ENCODE measurements around the gene BCAN. TPM values are rescaled to one million over a fixed set of nuclear protein-coding genes. Genes with fewer than 3 reads are reported as not detected.

Gene BCAN
- total RNA-seq, 2 donors from 2014 or later: 0.10 TPM; not detected in 1

DNA sequence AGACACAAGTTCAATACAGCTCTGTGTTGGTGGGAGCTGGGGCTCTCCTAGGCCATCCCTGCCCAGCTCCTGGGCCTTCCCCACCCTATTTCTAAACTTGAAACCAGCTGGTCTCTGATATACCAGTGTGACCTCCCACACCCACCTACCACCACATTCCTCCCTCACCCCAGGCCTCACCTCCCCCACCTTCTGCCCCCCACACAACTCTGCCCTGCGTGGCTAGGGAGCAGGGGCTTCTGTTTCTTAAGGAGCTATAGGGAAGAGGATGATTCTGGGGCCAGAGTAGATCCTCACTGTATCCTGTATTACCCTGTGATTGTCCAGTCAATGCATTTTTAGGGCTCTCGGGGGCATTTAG is 18.8 kb downstream of the BCAN start:
- Mint-ChIP-seq H3K4me3 (peak overlapping the region; percentile 83 to 90), H3K36me3 (ENCODE audit: insufficient read depth in 2 of 2) (no peaks in the 10 kb centered on the region), H3K4me1 (ENCODE audit: low read depth) (peaks cover 66% of the 10 kb centered on the region), H3K27me3 (ENCODE audit: low read depth) (peaks cover 30% of the 10 kb centered on the region), H3K27ac (peak overlapping the region; percentile 80), H3K9me3 (no peaks in the 10 kb centered on the region)
- no peak for DNase-seq
- peak; percentile 22 to 26 for ATAC-seq (replicated peaks in 1 of 2)

DNA sequence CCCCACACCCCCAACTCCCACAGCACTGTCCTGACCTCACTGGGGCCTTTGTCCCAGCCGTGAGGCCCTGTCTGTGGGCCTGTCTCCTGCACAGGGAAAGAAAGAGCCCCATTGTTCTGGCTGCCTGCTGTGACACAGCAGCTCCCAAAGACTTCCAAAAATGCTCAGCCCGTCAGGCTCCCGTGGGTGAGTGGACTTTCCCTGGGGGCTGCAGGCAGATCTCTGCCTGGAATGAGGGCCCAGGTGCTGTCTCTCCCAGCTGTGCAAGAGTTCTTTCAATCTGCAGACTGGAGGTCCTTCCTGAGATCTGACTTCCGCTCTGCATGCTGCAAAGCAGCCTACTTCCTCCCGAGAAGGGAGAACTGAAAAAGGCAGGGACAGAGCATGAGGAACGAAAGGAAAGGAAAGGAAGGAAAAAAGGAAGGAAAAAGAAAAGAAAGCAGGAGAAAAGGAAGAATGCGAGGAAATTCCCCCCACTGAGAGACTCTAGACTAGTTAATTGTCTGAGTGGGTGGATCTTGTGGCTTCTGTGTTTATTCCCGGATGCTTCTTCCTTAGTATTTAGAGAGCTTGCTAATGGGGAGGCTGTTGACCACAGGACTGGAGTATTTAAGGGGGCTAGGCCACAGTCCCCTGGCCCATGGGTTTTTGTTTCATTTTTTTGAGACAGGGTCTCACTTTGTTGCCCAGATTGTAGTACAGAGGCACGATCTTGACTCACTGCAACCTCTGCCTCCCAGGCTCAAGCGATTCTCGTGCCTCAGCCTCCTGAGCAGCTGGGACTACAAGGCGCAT is 20.3 kb downstream of the BCAN start:
- H3K4me3 Mint-ChIP-seq: no peak overlapping the region
- H3K27ac Mint-ChIP-seq: no peak overlapping the region

DNA sequence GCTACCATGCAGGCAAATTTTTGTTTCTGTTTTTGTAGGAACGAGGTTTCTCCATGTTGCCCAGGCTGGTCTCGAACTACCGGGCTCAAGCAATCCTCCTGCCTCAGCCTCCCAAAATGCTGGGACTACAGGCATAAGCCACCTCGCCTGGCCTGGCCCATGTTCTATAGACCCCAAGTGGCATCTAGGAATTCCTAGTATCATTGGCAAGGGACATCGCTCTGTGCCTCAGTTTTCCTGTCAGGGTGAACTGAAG is 20.8 kb downstream of the BCAN start:
- no peak for ATAC-seq (replicated peaks in 1 of 2)
- Mint-ChIP-seq H3K9me3 (no peaks in the 10 kb centered on the region), H3K36me3 (ENCODE audit: insufficient read depth in 2 of 2) (no peaks in the 10 kb centered on the region), H3K4me3 (no peak overlapping the region), H3K27ac (no peak overlapping the region), H3K27me3 (ENCODE audit: low read depth) (peaks cover 10% of the 10 kb centered on the region), H3K4me1 (ENCODE audit: low read depth) (peaks cover 54% of the 10 kb centered on the region)
- no peak for DNase-seq

More for the DNA sequence above, 20.3 kb downstream of the BCAN start:
- DNase-seq (no peak), ATAC-seq (replicated peaks in 1 of 2) (no peak)
- Mint-ChIP-seq H3K27me3 (ENCODE audit: low read depth) (peaks cover 15% of the 10 kb centered on the region), H3K4me1 (ENCODE audit: low read depth) (peaks cover 59% of the 10 kb centered on the region), H3K9me3 (no peaks in the 10 kb centered on the region), H3K36me3 (ENCODE audit: insufficient read depth in 2 of 2) (no peaks in the 10 kb centered on the region)

DNA sequence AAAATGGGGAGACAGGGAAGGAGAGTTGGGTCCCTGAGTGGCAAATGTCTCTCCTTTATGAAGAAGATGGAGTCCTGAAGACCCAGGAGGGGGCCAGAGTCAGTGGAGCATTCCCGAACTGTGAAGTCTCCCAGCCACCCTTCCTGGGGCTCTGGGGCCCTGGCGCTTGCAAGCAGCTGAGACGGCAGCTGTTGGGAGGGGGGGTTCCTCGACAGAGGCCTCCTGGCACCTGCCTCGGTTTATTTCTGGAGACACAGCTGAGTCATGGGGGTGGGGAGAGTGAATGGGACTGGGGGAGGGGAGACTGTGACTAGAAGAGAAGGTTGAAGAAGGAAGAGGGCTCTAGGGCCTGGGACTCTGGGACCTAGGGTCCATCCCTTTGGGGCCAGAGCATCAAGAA is 21.3 kb downstream of the BCAN start:
- Mint-ChIP-seq H3K27ac (no peak overlapping the region), H3K4me1 (ENCODE audit: low read depth) (peaks cover 51% of the 10 kb centered on the region), H3K9me3 (no peaks in the 10 kb centered on the region)

DNA sequence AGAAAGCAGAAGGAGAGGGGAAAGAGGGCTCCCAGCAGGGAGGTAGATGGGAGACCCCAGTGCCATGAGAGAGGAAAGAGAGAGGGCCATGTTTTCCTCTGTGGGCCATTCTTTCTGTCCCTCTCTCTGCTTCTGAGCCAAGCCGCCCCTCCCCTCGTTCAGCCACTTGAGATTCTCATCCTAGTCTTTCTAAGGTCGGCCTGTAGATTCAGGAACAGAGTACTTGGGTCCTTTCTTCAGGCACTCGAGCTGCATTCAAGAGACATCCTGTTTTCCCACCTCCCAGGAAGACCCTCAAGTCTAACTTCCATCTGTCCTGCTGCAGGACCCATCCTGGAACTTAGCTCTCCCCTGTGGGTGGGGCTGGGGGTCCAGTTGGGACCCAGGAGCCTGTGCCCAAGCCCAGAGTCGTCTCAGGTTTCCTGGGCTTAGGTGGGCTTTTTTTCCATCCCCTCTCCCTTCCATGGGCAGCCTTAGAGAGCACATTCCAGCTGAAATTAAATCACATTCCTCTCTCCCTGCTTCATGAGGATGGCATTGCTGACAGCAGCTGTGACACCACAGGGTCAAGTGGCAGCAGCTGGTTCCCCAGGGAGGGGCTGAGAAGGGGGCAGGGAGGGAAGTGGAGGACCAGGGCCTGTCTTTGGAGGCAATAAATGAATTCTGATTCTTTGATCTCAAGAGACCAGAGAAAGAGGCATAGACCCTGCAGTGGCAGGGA is 22.3 kb downstream of the BCAN start:
- H3K27me3 Mint-ChIP-seq (ENCODE audit: low read depth): no peaks in the 10 kb centered on the region

More for the DNA sequence above, 21.3 kb downstream of the BCAN start:
- peaks cover 5% of the 10 kb centered on the region for H3K27me3 Mint-ChIP-seq (ENCODE audit: low read depth)
- ATAC-seq (replicated peaks in 1 of 2) (no peak), DNase-seq (no peak)
- H3K4me3 Mint-ChIP-seq: no peak overlapping the region
- no peaks in the 10 kb centered on the region for H3K36me3 Mint-ChIP-seq (ENCODE audit: insufficient read depth in 2 of 2)

DNA sequence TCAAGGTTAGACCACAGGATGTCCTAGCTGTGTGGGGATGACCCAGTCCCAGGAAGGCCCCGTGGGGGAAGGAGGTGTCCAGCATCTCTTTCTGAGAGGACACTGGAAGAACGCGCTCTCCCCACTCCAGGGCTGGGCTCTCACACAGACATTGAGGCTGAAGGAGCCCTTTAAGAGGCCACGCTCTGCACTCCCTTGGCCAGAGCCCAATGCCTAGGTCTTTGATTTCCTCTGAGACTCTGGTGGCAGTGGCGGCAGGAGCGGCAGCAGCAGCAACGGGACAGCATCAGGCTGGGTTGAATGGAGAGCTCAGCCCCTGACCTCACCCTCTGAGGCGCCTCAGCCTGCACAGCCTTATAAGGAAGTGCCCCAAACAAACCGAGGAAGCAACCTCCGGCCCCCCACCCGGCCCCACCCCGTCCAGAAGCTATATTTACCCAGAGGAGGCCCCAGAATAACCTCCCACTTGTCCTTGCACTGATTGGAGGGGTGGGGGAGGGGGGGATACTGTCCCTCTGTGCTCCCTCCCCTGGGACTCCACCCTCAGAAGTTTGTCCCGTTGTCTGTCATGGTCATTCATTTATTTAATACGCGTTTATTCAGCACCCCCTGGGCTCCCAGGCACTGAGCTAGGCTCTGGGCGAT is 23.0 kb downstream of the BCAN start:
- ATAC-seq (replicated peaks in 1 of 2): no peak
- Mint-ChIP-seq H3K4me1 (ENCODE audit: low read depth) (peaks cover 33% of the 10 kb centered on the region), H3K4me3 (no peak overlapping the region), H3K27ac (no peak overlapping the region), H3K36me3 (ENCODE audit: insufficient read depth in 2 of 2) (no peaks in the 10 kb centered on the region), H3K9me3 (no peaks in the 10 kb centered on the region), H3K27me3 (ENCODE audit: low read depth) (no peaks in the 10 kb centered on the region)
- no peak for DNase-seq

More for the DNA sequence above, 22.3 kb downstream of the BCAN start:
- Mint-ChIP-seq H3K27ac (no peak overlapping the region), H3K36me3 (ENCODE audit: insufficient read depth in 2 of 2) (no peaks in the 10 kb centered on the region), H3K4me3 (no peak overlapping the region), H3K9me3 (no peaks in the 10 kb centered on the region), H3K4me1 (ENCODE audit: low read depth) (peaks cover 40% of the 10 kb centered on the region)
- ATAC-seq (replicated peaks in 1 of 2): no peak
- DNase-seq: no peak

DNA sequence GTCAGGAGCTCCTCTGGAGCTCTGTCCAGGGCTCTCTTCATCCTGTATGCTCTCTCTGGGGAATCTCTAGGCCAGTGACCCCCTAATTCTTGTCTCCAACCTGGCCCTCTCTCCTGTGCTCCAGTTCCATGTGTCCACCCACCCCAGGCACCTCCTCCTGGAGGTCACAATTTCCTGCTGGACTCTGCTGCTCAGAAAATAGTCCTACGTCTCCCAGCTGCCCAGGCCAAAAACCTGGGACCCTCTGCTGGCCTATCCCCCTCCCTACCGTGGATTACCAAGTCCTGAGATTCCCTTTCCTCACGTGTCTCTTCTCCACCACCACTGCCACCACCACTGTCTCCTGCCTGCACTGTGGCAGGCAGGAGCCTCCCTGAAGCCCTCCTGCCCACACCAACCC is 23.6 kb downstream of the BCAN start:
- Mint-ChIP-seq H3K27ac (no peak overlapping the region), H3K9me3 (no peaks in the 10 kb centered on the region), H3K27me3 (ENCODE audit: low read depth) (no peaks in the 10 kb centered on the region), H3K4me1 (ENCODE audit: low read depth) (peaks cover 27% of the 10 kb centered on the region), H3K4me3 (no peak overlapping the region), H3K36me3 (ENCODE audit: insufficient read depth in 2 of 2) (no peaks in the 10 kb centered on the region)
- DNase-seq (no peak), ATAC-seq (replicated peaks in 1 of 2) (no peak)

DNA sequence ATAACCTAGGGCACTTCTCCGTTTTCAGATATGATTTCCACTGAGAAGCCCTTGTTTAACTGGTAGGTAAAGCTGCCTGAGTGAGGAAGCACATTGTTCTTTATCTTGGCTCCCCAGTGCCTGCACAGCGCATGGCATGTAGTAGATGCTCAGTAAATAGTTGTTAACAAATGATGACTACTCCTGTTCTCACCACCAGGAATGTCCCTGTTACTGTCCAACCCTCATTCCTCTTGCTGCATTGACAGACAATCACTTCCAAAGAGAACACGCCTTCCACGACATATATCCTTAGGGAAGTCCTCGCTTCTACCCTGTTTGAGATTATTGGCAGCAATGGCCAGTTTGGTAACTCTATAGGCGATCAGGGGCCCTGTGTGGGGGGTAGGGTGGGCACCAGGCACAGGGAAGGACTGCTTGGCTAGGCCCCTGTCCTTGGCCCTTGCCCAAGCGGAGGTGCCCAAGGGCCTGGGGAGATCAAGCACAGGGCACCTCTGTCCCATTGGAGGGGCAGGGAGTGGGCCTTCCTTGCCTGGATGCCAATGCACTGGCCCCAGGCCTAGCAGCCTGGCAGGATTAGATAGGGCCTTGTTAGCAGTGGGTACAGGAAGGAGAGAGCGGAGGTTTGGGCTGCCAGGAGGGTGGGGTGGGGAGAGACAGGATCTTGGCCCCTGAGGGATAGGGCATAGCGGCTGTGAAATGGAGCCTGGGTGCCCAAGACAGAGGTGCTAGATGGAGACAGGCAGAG is 25.1 kb downstream of the BCAN start:
- ATAC-seq (replicated peaks in 1 of 2): no peak
- H3K4me1 Mint-ChIP-seq (ENCODE audit: low read depth): peaks cover 15% of the 10 kb centered on the region
- peaks cover 12% of the 10 kb centered on the region for H3K27me3 Mint-ChIP-seq (ENCODE audit: low read depth)
- H3K9me3 Mint-ChIP-seq: no peaks in the 10 kb centered on the region
- no peak for DNase-seq
- H3K36me3 Mint-ChIP-seq (ENCODE audit: insufficient read depth in 2 of 2): no peaks in the 10 kb centered on the region
- H3K27ac Mint-ChIP-seq: no peak overlapping the region
- H3K4me3 Mint-ChIP-seq: no peak overlapping the region

DNA sequence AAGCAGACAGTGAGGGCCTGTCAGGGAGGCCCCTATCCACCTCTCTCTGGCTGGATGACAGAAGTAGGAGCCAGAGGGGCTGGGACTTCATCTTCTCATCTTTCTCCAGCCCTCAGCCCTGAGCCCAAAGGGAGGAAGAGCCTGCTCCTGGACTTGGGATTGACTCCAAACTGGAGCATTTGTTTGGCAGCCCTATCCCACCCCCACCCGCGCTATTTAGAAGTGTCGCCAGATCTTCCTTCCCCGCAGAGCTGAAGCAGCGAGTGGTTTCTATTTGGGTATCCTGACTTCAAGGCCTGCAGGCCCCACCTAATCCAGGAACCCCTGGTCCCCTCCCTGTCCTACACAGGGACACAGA is 25.7 kb downstream of the BCAN start:
- Mint-ChIP-seq H3K9me3 (no peaks in the 10 kb centered on the region), H3K27me3 (ENCODE audit: low read depth) (peaks cover 18% of the 10 kb centered on the region), H3K36me3 (ENCODE audit: insufficient read depth in 2 of 2) (no peaks in the 10 kb centered on the region), H3K27ac (no peak overlapping the region), H3K4me3 (no peak overlapping the region), H3K4me1 (ENCODE audit: low read depth) (peaks cover 11% of the 10 kb centered on the region)
- ATAC-seq (replicated peaks in 1 of 2): no peak
- DNase-seq: no peak

DNA sequence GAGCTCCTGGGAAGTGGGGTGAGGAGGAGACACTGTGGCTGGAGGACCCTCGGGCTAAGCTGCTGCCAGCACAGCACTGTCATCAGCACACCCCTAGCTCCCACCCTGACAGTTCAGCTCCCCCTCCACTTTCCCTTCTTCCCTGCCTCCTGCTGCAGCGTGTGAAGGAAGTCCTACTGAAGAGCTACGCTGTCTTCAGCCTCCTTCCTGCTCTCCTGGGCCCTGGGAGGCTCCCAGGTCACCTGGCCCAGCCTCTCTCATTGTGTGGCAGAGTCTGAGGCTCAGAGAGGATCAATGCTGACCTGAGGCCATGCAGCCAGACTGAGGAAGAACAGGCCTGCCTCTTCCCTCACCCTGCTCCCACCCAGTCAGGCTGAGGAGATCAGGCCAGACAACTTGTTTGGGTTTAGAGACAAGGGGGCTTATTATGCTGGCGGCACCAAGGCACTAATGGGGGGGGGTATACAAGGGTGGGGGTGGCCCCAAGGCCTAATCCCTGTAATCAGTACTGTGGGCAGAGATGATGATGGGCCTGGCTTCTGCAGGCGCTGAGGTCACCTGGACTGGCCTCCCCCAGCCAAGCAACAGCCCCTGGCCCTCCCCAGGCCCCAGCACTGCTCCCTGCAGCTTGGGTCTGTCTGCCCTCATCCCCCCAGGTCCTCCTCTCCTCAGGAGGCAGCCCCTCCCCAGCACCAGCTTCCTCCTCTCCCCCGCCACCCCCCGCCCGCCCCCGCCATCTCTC is 26.2 kb downstream of the BCAN start:
- ATAC-seq (replicated peaks in 1 of 2) (no peak), DNase-seq (no peak)
- Mint-ChIP-seq H3K27ac (no peak overlapping the region), H3K36me3 (ENCODE audit: insufficient read depth in 2 of 2) (no peaks in the 10 kb centered on the region), H3K4me3 (no peak overlapping the region), H3K27me3 (ENCODE audit: low read depth) (peaks cover 19% of the 10 kb centered on the region), H3K9me3 (no peaks in the 10 kb centered on the region), H3K4me1 (ENCODE audit: low read depth) (peaks cover 6% of the 10 kb centered on the region)

DNA sequence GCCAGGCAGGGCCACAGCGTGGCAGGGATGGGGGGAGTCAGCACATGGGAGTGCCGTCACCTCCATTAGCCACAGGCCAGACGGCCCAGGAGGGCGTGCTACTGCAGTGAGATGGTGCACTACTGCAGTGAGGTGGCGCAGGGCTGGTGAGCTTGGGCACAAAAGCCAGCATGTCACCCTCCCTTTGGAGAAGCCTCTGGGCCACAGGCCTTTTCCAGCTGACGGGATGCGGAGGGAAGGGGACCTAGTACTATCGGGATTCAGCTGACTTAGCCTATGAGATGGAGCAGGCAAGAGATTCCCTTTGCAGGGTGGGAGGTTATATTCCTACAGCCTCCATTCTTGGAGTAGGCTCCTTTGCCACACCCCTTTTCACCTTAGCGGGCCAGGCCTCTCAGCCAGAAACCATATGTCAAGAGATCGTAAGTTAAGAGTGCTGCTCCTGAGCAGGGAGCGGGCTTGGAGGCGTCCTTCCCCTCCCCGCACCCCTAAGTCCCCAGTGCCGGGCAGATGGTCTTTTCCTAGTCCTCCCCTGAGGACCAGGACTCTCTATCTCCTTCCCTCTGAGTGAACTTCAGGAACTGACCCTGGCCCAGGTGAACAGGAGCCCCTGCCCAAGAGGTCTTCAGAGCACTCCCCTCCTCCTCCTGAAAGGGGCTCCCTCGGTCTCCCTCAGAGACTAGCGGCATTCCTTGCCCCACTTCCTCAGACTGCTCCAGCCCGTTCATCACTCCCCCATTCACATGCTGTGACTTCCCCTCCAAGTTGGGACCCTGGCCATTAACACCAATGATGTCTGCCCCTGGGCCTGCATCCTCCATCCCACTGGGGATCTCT is 27.1 kb downstream of the BCAN start:
- Mint-ChIP-seq H3K36me3 (ENCODE audit: insufficient read depth in 2 of 2) (no peaks in the 10 kb centered on the region), H3K4me3 (no peak overlapping the region), H3K27me3 (ENCODE audit: low read depth) (peaks cover 28% of the 10 kb centered on the region), H3K4me1 (ENCODE audit: low read depth) (no peaks in the 10 kb centered on the region), H3K27ac (no peak overlapping the region), H3K9me3 (no peaks in the 10 kb centered on the region)
- DNase-seq: no peak
- no peak for ATAC-seq (replicated peaks in 1 of 2)

DNA sequence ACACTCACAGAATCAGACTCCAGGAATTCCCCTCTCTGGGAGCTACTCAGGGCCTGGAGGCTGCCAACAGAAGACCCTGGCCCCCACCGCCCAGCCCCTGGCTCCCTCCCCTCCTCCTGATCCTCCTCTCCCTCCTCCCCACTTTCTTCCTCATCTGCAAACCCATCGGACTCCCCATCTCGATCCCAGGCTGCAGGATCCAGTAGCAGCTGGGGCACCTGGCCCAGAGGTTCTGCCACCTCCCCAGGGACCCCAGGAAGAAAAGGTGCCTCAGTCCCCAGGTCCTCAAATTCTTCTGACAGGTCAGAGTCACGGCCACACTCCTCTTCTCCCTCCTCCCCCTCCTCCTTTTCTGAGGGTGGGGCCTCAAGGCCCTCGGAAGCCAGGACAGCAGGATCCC is 27.9 kb downstream of the BCAN start:
- Mint-ChIP-seq H3K4me3 (no peak overlapping the region), H3K27me3 (ENCODE audit: low read depth) (peaks cover 34% of the 10 kb centered on the region), H3K27ac (no peak overlapping the region), H3K9me3 (no peaks in the 10 kb centered on the region), H3K36me3 (ENCODE audit: insufficient read depth in 2 of 2) (no peaks in the 10 kb centered on the region), H3K4me1 (ENCODE audit: low read depth) (no peaks in the 10 kb centered on the region)
- ATAC-seq (replicated peaks in 1 of 2) (no peak), DNase-seq (no peak)

All from activated T-cell treated with anti-CD3 and anti-CD28 coated beads, Interleukin-2, amount 50 U/mL, for 72 hours (primary cell).